Karpas-422 (cell line): Measurements from ENCODE around the gene SH3BP2. TPM values are rescaled to one million over a fixed set of nuclear protein-coding genes. Genes with fewer than 3 reads are reported as not detected.
A peak's percentile ranks its signal among the peaks of the same experiment; 100 is the strongest.

Experiments
- DNase-seq: peaks from one replicate; pipeline ENCODE4 v3.0.0-alpha.2; 2015
- H2AFZ ChIP-seq: fragments of 200-600 bp; sonication (generic); 2 replicates; pipeline ENCODE4 v1.6.1; 2014; ENCODE audit warnings: antibody characterized with exemption, low read length, mixed read lengths
- H3K27ac ChIP-seq: fragments of 200-600 bp; sonication (generic); 2 replicates; pipeline ENCODE4 v1.5.1; 2014; ENCODE audit warnings: mild to moderate bottlenecking, low read length, moderate library complexity
- H3K27me3 ChIP-seq: fragments of 200-600 bp; sonication (generic); 2 replicates; pipeline ENCODE4 v1.6.1; 2014; ENCODE audit warnings: low read length, mixed read lengths
- H3K36me3 ChIP-seq: fragments of 200-600 bp; sonication (generic); 2 replicates; pipeline ENCODE4 v1.6.1; 2014; ENCODE audit warnings: low read length, mixed read lengths; ENCODE audit not compliant: insufficient read depth
- H3K4me1 ChIP-seq: fragments of 200-600 bp; sonication (generic); 2 replicates; pipeline ENCODE4 v1.6.1; 2014; ENCODE audit warnings: mild to moderate bottlenecking, low read length, mixed read lengths
- H3K4me2 ChIP-seq: fragments of 200-600 bp; sonication (generic); 2 replicates; pipeline ENCODE4 v1.6.1; 2014; ENCODE audit warnings: low read length, low read depth, mild to moderate bottlenecking; ENCODE audit not compliant: poor library complexity, severe bottlenecking
- H3K4me3 ChIP-seq: fragments of 200-600 bp; sonication (generic); 2 replicates; pipeline ENCODE4 v1.5.1; 2014; ENCODE audit warnings: mild to moderate bottlenecking, antibody characterized with exemption, low read length, mixed read lengths
- H3K79me2 ChIP-seq: fragments of 200-600 bp; sonication (generic); 2 replicates; pipeline ENCODE4 v1.6.1; 2014; ENCODE audit warnings: mild to moderate bottlenecking, low read length, mixed read lengths
- H3K9ac ChIP-seq: fragments of 200-600 bp; sonication (generic); 2 replicates; pipeline ENCODE4 v1.6.0; 2014; ENCODE audit warnings: low read length
- H3K9me2 ChIP-seq: fragments of 200-600 bp; sonication (generic), shearing (Covaris generic); replicated peaks from 2 replicates; pipeline ENCODE4 v1.6.0; 2014; ENCODE audit warnings: mild to moderate bottlenecking, low read length, moderate library complexity; ENCODE audit not compliant: insufficient read depth
- H3K9me3 ChIP-seq: fragments of 300-700, 200-600 bp; sonication (generic); 2 replicates; pipeline ENCODE4 v1.6.1; 2014; ENCODE audit warnings: low read length, mixed read lengths
- H4K20me1 ChIP-seq: fragments of 200-600 bp; sonication (generic); 2 replicates; pipeline ENCODE4 v1.6.1; 2014; ENCODE audit warnings: mild to moderate bottlenecking, antibody characterized with exemption, low read length, low read depth; ENCODE audit not compliant: insufficient read depth
- total RNA-seq: library from RNA; depleted of rRNA; stranded (reverse); fragments of >200 nt; shearing (Covaris generic); gene quantifications from 2 replicates; pipeline ENCODE4 v1.2.3, GENCODE V29; 2014; ENCODE audit warnings: low replicate concordance

Gene SH3BP2
- total RNA-seq, 1 experiment from 2014 or later = 17.2 TPM

- Histone ChIP-seq H3K79me2 (no peaks in the 10 kb centered on the region), H3K4me1 (peaks cover 28% of the 10 kb centered on the region), H3K36me3 (no peaks in the 10 kb centered on the region), H3K9me3 (no peaks in the 10 kb centered on the region), H2AFZ (peak overlapping the region; percentile 20; the same call in 1 of the 2 replicates), H3K4me3 (no peak overlapping the region), H3K4me2 (no peak overlapping the region), H3K9me2 (no peaks in the 10 kb centered on the region), H3K9ac (no peak overlapping the region), H3K27ac (no peak overlapping the region), H3K27me3 (no peaks in the 10 kb centered on the region), H4K20me1 (0 out of 2 replicates have a peak, but pooled peaks cover 3% of the 10 kb centered on the region)
- DNase-seq = no peak
These were observed 6.1 kb upstream of the SH3BP2 start for GRCh38 chr4:2786794-2787229.

- Histone ChIP-seq H3K27ac (no peak overlapping the region), H3K36me3 (no peaks in the 10 kb centered on the region), H3K9me2 (no peaks in the 10 kb centered on the region), H3K9ac (no peak overlapping the region), H2AFZ (peak overlapping the region; percentile 20; the same call in 1 of the 2 replicates), H3K27me3 (no peaks in the 10 kb centered on the region), H3K79me2 (no peaks in the 10 kb centered on the region), H4K20me1 (0 out of 2 replicates have a peak, but pooled peaks cover 3% of the 10 kb centered on the region), H3K4me1 (peaks cover 31% of the 10 kb centered on the region), H3K9me3 (no peaks in the 10 kb centered on the region), H3K4me3 (no peak overlapping the region), H3K4me2 (no peak overlapping the region)
- no peak for DNase-seq
These were observed 5.4 kb upstream of the SH3BP2 start for GRCh38 chr4:2787230-2788100.

GRCh38 chr4:2788101-2788500, 4.8 kb upstream of the SH3BP2 start:
- Histone ChIP-seq H3K4me3 (no peak overlapping the region), H3K36me3 (no peaks in the 10 kb centered on the region), H3K9me3 (no peaks in the 10 kb centered on the region), H4K20me1 (0 out of 2 replicates have a peak, but pooled peaks cover 3% of the 10 kb centered on the region), H3K27me3 (no peaks in the 10 kb centered on the region), H3K79me2 (no peaks in the 10 kb centered on the region), H3K9me2 (no peaks in the 10 kb centered on the region), H3K4me1 (peaks cover 35% of the 10 kb centered on the region), H3K9ac (no peak overlapping the region), H3K27ac (no peak overlapping the region), H3K4me2 (no peak overlapping the region), H2AFZ (no peak overlapping the region)
- no peak for DNase-seq

- DNase-seq = no peak
- no peak overlapping the region for H3K4me2 ChIP-seq
- H3K36me3 ChIP-seq = no peaks in the 10 kb centered on the region
- 0 out of 2 replicates have a peak, but pooled peaks cover 4% of the 10 kb centered on the region for H4K20me1 ChIP-seq
- no peak overlapping the region for H3K9ac ChIP-seq
- no peaks in the 10 kb centered on the region for H3K79me2 ChIP-seq
- no peaks in the 10 kb centered on the region for H3K9me3 ChIP-seq
- H2AFZ ChIP-seq = no peak overlapping the region
- no peaks in the 10 kb centered on the region for H3K27me3 ChIP-seq
- H3K4me1 ChIP-seq = peaks cover 40% of the 10 kb centered on the region
- no peak overlapping the region for H3K27ac ChIP-seq
- H3K4me3 ChIP-seq = no peak overlapping the region
- H3K9me2 ChIP-seq = no peaks in the 10 kb centered on the region
These were observed 4.3 kb upstream of the SH3BP2 start for GRCh38 chr4:2788532-2789103.

- Histone ChIP-seq H4K20me1 (peaks cover 11% of the 10 kb centered on the region; the same call in 1 of the 2 replicates), H3K9me2 (no peaks in the 10 kb centered on the region), H3K27me3 (no peaks in the 10 kb centered on the region), H3K27ac (no peak overlapping the region), H3K9ac (no peak overlapping the region), H3K4me2 (no peak overlapping the region), H3K4me3 (no peak overlapping the region), H3K36me3 (no peaks in the 10 kb centered on the region), H3K79me2 (no peaks in the 10 kb centered on the region), H2AFZ (no peak overlapping the region), H3K9me3 (no peaks in the 10 kb centered on the region), H3K4me1 (peaks cover 45% of the 10 kb centered on the region)
- DNase-seq = no peak
These were observed 3.5 kb upstream of the SH3BP2 start for GRCh38 chr4:2789351-2789750.

GRCh38 chr4:2789793-2790582, 2.9 kb upstream of the SH3BP2 start:
- H3K27ac ChIP-seq = no peak overlapping the region
- H3K36me3 ChIP-seq = no peaks in the 10 kb centered on the region
- no peak overlapping the region for H3K4me3 ChIP-seq
- no peak for DNase-seq
- no peak overlapping the region for H2AFZ ChIP-seq
- no peak overlapping the region for H3K9ac ChIP-seq
- H3K79me2 ChIP-seq = no peaks in the 10 kb centered on the region
- no peak overlapping the region for H3K4me2 ChIP-seq
- peaks cover 45% of the 10 kb centered on the region for H3K4me1 ChIP-seq
- H3K9me2 ChIP-seq = no peaks in the 10 kb centered on the region
- peaks cover 11% of the 10 kb centered on the region; the same call in 1 of the 2 replicates for H4K20me1 ChIP-seq
- H3K9me3 ChIP-seq = no peaks in the 10 kb centered on the region
- no peaks in the 10 kb centered on the region for H3K27me3 ChIP-seq

GRCh38 chr4:2790583-2791517, 2.0 kb upstream of the SH3BP2 start:
- no peaks in the 10 kb centered on the region for H3K9me3 ChIP-seq
- H3K79me2 ChIP-seq = no peaks in the 10 kb centered on the region
- no peak overlapping the region for H3K9ac ChIP-seq
- no peaks in the 10 kb centered on the region for H3K36me3 ChIP-seq
- H4K20me1 ChIP-seq = peaks cover 15% of the 10 kb centered on the region; the same call in 1 of the 2 replicates
- H3K9me2 ChIP-seq = no peaks in the 10 kb centered on the region
- no peak overlapping the region for H3K4me2 ChIP-seq
- H3K4me3 ChIP-seq = no peak overlapping the region
- peaks cover 38% of the 10 kb centered on the region for H3K4me1 ChIP-seq
- no peak overlapping the region for H3K27ac ChIP-seq
- DNase-seq = no peak
- H2AFZ ChIP-seq = no peak overlapping the region
- H3K27me3 ChIP-seq = no peaks in the 10 kb centered on the region
